Adrenal gland (tissue), 5 donors: Measurements from ENCODE around the gene GRK1.

Source experiments
- CTCF ChIP-seq, 6 experiments: fragments of 450-650 bp in 4 of 6; fragments of 200-600 bp in 2 of 6; sonication (generic) in 1 of 6; IDR thresholded peaks; 1 replicate in 5 of 6; 2 replicates in 1 of 6; pipeline versions ENCODE4 v1.5.1 to v1.8.0; 2016 to 2021; ENCODE audit warnings: antibody characterized with exemption in 6 of 6, mild to moderate bottlenecking in 2 of 6, moderate library complexity in 1 of 6
- POLR2A ChIP-seq, 2 donors: fragments of 450-650 bp; IDR thresholded peaks; one replicate each; pipeline ENCODE4 v1.6.1; 2017; ENCODE audit warnings: antibody characterized with exemption in 2 of 2, mild to moderate bottlenecking in 2 of 2, moderate library complexity in 1 of 2
- donor health status: DM: no; HTN: no; CAD: no.

GRCh38 chr13:113734099-113734825, 67.2 kb downstream of the GRK1 start:
- TF ChIP-seq CTCF (IDR thresholded peaks at IDR 0.05) (no peak), POLR2A (IDR thresholded peaks at IDR 0.05) (no peak)
